Right lobe of liver (tissue), 6 donors: Measurements from ENCODE around the gene SUGCT. TPM values are rescaled to one million over a fixed set of nuclear protein-coding genes. Genes with fewer than 3 reads are reported as not detected.

Experiments
- ATAC-seq, 4 donors: fragments of 200-7000 bp; cut with Tn5 transposase; one replicate each; pipeline ENCODE4 v1.9.1; 2020; ENCODE audit warnings: mild to moderate bottlenecking in 4 of 4, moderate library complexity in 4 of 4
- DNase-seq, 3 donors: peaks; one replicate each; pipeline ENCODE4 v3.0.0-alpha.2; 2020
- H3K27ac ChIP-seq, 3 donors: fragments of 200-600 bp; one replicate each; pipeline ENCODE4 v1.8.0; 2022
- H3K27me3 ChIP-seq, 2 donors: fragments of 200-600 bp; one replicate each; pipeline ENCODE4 v1.8.0; 2022
- H3K36me3 ChIP-seq, 4 donors: fragments of 200-600 bp; sonication (generic) in 1 of 4; one replicate each; pipeline versions ENCODE4 v1.5.1 to v1.8.0; 2017 to 2022; ENCODE audit warnings: control low read depth in 1 of 4
- H3K4me1 ChIP-seq, 4 donors: fragments of 200-600 bp; sonication (generic) in 1 of 4; one replicate each; pipeline versions ENCODE4 v1.5.1 to v1.8.0; 2017 to 2022; ENCODE audit warnings: control low read depth in 1 of 4
- H3K4me3 ChIP-seq, 3 donors: fragments of 200-600 bp; one replicate each; pipeline ENCODE4 v1.8.0; 2022
- H3K9me3 ChIP-seq, 4 donors: fragments of 200-600 bp; sonication (generic) in 1 of 4; one replicate each; pipeline versions ENCODE4 v1.5.1 to v1.8.0; 2017 to 2022; ENCODE audit warnings: control low read depth in 1 of 4
- POLR2A ChIP-seq: fragments of 450-650 bp; IDR thresholded peaks from one replicate; pipeline ENCODE4 v1.6.1; 2017; ENCODE audit warnings: antibody characterized with exemption, mild to moderate bottlenecking
- WGBS: methylation state at CpG from one replicate; pipeline ENCODE4 v1.1.6; 2018; ENCODE audit warnings: low coverage, low lambda C conversion rate; ENCODE audit not compliant: insufficient coverage; ENCODE audit errors: missing lambda C conversion rate; 5-methylcytosine and 5-hydroxymethylcytosine counted together
- intact Hi-C, 2 donors: fragments of 100-400 bp; cut with DNase I; formaldehyde crosslinking; loops; one replicate each; pipeline versions ENCODE4 v1.11.2 to v1.14.1; 2022
- total RNA-seq, 6 experiments: library from RNA; depleted of rRNA in 2 of 6; stranded (reverse); fragments of >200 nt in 2 of 6; fragmentation: NEBNext Ultra II Directional in 3 of 6; extraction: Animal tissue kit (Norgen Biotek cat#: 25700) in 3 of 6; gene quantifications; one replicate each; pipeline versions ENCODE4 v1.1.0 to v1.2.4, GENCODE V29; 2016 to 2023
- TF ChIP-seq, protein P1 (sequence below), 4 donors: fragments of 200-600 bp in 3 of 4; fragments of 450-650 bp in 1 of 4; IDR thresholded peaks; one replicate each; pipeline versions ENCODE4 v1.5.1 to v1.8.0; 2016 to 2022; ENCODE audit warnings: antibody characterized with exemption in 4 of 4, mild to moderate bottlenecking in 2 of 4
- donor health status: DM: no; HTN: yes; CAD: no.
- donor health status: DM: no; HTN: no; CAD: no.
- donor health status: DM: no; HTN: no; CAD: no.
- donor health status: DM: no; HTN: yes; CAD: no.
- donor health status: DM: no; HTN: yes; CAD: no.

SUGCT gene
- total RNA-seq, 6 experiments from 2014 or later = 10.1 to 21.0 (median 14.2) TPM

DNA sequence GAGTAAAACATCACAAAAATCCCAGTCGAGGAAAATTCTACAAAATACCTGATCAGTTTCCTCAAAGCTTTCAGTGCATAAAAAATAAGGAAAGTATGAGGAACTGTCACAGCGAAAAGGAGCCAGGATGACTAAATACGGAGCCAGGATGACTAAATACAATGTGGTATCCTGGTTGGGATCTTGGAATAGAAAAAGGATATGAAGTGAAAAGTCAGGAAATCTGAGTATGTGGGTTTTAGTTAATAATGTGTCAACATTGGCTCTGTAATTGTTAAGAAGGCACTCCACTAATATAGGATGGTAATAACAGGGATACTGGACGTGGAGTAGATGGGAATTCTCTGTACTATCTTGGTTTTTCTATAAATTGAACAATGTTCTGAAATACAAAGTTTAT is 175.5 kb downstream of the SUGCT start:
- intact Hi-C loops = no loop called here

DNA sequence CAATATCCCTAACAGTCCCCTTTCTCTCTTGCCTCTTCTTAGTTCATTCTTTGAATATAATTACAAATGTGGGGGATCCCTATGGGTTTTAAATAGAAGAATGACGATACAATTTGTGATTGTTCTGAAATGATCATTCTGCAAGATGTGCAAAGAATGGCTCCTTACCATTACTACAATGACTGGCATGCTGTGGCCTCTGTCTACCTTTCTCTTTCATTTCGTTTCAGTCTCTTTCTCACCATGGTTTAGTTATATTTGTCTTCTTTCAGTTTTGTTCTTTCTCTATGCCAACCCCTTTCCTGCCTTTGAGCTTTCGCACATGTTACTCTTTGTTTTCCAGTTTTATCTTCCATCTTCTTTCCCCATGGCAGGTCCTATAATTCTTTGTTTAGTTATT is 176.5 kb downstream of the SUGCT start:
- 80% methylated on average over 3 of the region's 3 CpGs for WGBS
- Histone ChIP-seq H3K9me3 (no peaks in the 10 kb centered on the region), H3K27ac (no peak overlapping the region), H3K4me3 (no peak overlapping the region), H3K27me3 (no peaks in the 10 kb centered on the region), H3K4me1 (no peaks in the 10 kb centered on the region), H3K36me3 (no peaks in the 10 kb centered on the region)
- TF ChIP-seq POLR2A = no peak
- TF ChIP-seq, protein P1, sequence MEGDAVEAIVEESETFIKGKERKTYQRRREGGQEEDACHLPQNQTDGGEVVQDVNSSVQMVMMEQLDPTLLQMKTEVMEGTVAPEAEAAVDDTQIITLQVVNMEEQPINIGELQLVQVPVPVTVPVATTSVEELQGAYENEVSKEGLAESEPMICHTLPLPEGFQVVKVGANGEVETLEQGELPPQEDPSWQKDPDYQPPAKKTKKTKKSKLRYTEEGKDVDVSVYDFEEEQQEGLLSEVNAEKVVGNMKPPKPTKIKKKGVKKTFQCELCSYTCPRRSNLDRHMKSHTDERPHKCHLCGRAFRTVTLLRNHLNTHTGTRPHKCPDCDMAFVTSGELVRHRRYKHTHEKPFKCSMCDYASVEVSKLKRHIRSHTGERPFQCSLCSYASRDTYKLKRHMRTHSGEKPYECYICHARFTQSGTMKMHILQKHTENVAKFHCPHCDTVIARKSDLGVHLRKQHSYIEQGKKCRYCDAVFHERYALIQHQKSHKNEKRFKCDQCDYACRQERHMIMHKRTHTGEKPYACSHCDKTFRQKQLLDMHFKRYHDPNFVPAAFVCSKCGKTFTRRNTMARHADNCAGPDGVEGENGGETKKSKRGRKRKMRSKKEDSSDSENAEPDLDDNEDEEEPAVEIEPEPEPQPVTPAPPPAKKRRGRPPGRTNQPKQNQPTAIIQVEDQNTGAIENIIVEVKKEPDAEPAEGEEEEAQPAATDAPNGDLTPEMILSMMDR (IDR thresholded peaks at IDR 0.05) = no peak
- intact Hi-C loops = no loop called here
- DNase-seq = no peak
- ATAC-seq = no peak

More for the DNA sequence above, 175.5 kb downstream of the SUGCT start:
- Histone ChIP-seq H3K27ac (no peak overlapping the region), H3K4me1 (no peaks in the 10 kb centered on the region), H3K9me3 (no peaks in the 10 kb centered on the region), H3K27me3 (no peaks in the 10 kb centered on the region), H3K36me3 (no peaks in the 10 kb centered on the region), H3K4me3 (no peak overlapping the region)
- no peak for DNase-seq
- WGBS = 68% methylated on average over 4 of the region's 4 CpGs
- no peak for ATAC-seq
- TF ChIP-seq POLR2A = no peak
- TF ChIP-seq, protein P1 (IDR thresholded peaks at IDR 0.05) = no peak

DNA sequence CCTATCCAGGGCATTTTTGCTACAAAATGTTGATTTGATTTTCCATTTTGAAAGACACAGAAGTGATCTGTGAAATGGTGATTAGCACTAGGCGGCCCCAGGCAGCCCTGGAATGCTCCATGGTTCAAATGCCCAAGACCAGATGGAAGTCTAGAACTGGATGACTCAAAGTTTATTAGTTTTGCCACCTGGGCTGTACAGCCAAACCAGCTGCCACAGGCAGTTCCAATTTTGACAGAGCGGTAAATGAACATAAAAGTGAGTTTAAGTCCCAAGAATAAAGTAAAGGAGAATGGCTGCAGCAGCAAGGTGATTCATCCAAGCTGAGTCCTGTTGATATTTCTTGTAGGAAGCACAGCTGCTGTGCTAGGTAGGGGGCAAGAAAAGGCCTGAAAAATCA is 180.5 kb downstream of the SUGCT start:
- Histone ChIP-seq H3K27me3 (no peaks in the 10 kb centered on the region), H3K4me1 (no peaks in the 10 kb centered on the region), H3K4me3 (no peak overlapping the region), H3K27ac (no peak overlapping the region), H3K9me3 (no peaks in the 10 kb centered on the region), H3K36me3 (no peaks in the 10 kb centered on the region)
- DNase-seq (no peak), ATAC-seq (no peak)
- 92% methylated on average over 2 of the region's 2 CpGs for WGBS
- intact Hi-C loops = no loop called here
- TF ChIP-seq POLR2A = no peak
- TF ChIP-seq, protein P1 (IDR thresholded peaks at IDR 0.05) = no peak

- 71% methylated on average over 3 of the region's 3 CpGs for WGBS
- TF ChIP-seq, protein P1 (IDR thresholded peaks at IDR 0.05) = no peak
- no peak for TF ChIP-seq POLR2A
- Histone ChIP-seq H3K27me3 (no peaks in the 10 kb centered on the region), H3K27ac (no peak overlapping the region), H3K4me1 (no peaks in the 10 kb centered on the region), H3K36me3 (no peaks in the 10 kb centered on the region), H3K9me3 (no peaks in the 10 kb centered on the region), H3K4me3 (no peak overlapping the region)
- ATAC-seq (no peak), DNase-seq (no peak)
- intact Hi-C loops = no loop called here
Measured at GRCh38 chr7:40316176-40316575, 181.4 kb downstream of the SUGCT start.

- intact Hi-C loops = no loop called here
- H3K9me3 ChIP-seq = no peaks in the 10 kb centered on the region
- no peaks in the 10 kb centered on the region for H3K36me3 ChIP-seq
- no peak overlapping the region for H3K4me3 ChIP-seq
- H3K4me1 ChIP-seq = no peaks in the 10 kb centered on the region
- H3K27ac ChIP-seq = no peak overlapping the region
- DNase-seq = no peak
- TF ChIP-seq, protein P1 (IDR thresholded peaks at IDR 0.05) = no peak
- TF ChIP-seq POLR2A = no peak
- H3K27me3 ChIP-seq = no peaks in the 10 kb centered on the region
- ATAC-seq = no peak
Measured at GRCh38 chr7:40324914-40325313, 190.1 kb downstream of the SUGCT start.
